HCT116 (cell line): ENCODE measurements around the gene PRKCH. TPM values are rescaled to one million over a fixed set of nuclear protein-coding genes. Genes with fewer than 3 reads are reported as not detected.
A peak's percentile ranks its signal among the peaks of the same experiment; 100 is the strongest.

ENCODE experiments used
- ATAC-seq: fragments of 200-7000 bp; cut with Tn5 transposase; 2 replicates; pipeline ENCODE4 v1.9.1; 2020; ENCODE audit warnings: mild to moderate bottlenecking, moderate library complexity
- BruUV-seq: library from RNA; stranded (reverse); fragments of 400-500 nt; replicated peaks from 2 replicates; lab custom pipeline; 2021; lab: Mats Ljungman, UMichigan
- CTCF ChIA-PET: fragments of 300-600 bp; sonication (Branson Sonifier 250); formaldehyde crosslinking; loops from one replicate; lab custom pipeline; 2021; ENCODE audit warnings: antibody characterized with exemption; lab: Charles Lee
- POLR2A ChIA-PET: fragments of 300-600, 350-600 bp; sonication (Branson Sonifier 250); formaldehyde crosslinking; loops from one replicate; lab custom pipeline; 2021; ENCODE audit warnings: antibody characterized with exemption; lab: Charles Lee
- RAD21 ChIA-PET, 2 experiments: fragments of 300-600 bp; sonication (Branson Sonifier 250); formaldehyde crosslinking; loops; one replicate each; lab custom pipeline; 2023; ENCODE audit warnings: low total read pairs in 2 of 2; ENCODE audit not compliant: uncharacterized antibody in 2 of 2, unreplicated experiment in 2 of 2, low non-redundant PET in 1 of 2; lab: Charles Lee
- DNase-seq: peaks from one replicate; pipeline ENCODE4 v3.0.0-alpha.2; 2010; ENCODE audit warnings: low read depth, low spot score
- H2AFZ ChIP-seq: fragments of 200-600 bp; shearing (Covaris generic), sonication (generic); 2 replicates; pipeline ENCODE4 v1.6.1; 2017; ENCODE audit warnings: low read depth, mixed run types, mixed read lengths, antibody characterized with exemption, low read length; ENCODE audit not compliant: poor library complexity, severe bottlenecking
- H3K27ac ChIP-seq: 2 replicates; pipeline ENCODE4 v1.5.1; 2012; ENCODE audit warnings: low read depth, low read length
- H3K27me3 ChIP-seq: fragments of 200-600 bp; sonication (generic); 2 replicates; pipeline ENCODE4 v1.6.1; 2016; ENCODE audit warnings: mixed run types, low read length, mixed read lengths; ENCODE audit not compliant: insufficient read depth
- H3K36me3 ChIP-seq, 2 experiments: fragments of 200-500 bp in 1 of 2; fragments of 200-600 bp in 1 of 2; sonication (Bioruptor generic) in 1 of 2; sonication (generic) in 1 of 2; 2 replicates each; pipeline versions ENCODE4 v1.5.1 to v1.6.1; 2014 to 2016; ENCODE audit warnings: low read length in 2 of 2, inconsistent platforms in 1 of 2, mixed read lengths in 1 of 2, mixed run types in 1 of 2; ENCODE audit not compliant: insufficient read depth in 2 of 2, control insufficient read depth in 1 of 2
- H3K4me1 ChIP-seq, 2 experiments: fragments of 200-600 bp in 1 of 2; sonication (generic) in 1 of 2; 2 replicates each; pipeline versions ENCODE4 v1.5.1 to v1.6.1; 2012 to 2017; ENCODE audit warnings: low read length in 2 of 2, inconsistent platforms in 1 of 2, mild to moderate bottlenecking in 1 of 2, mixed read lengths in 1 of 2, mixed run types in 1 of 2, moderate library complexity in 1 of 2; ENCODE audit not compliant: insufficient read depth in 2 of 2, control insufficient read depth in 1 of 2
- H3K4me2 ChIP-seq: fragments of 200-600 bp; sonication (generic); 2 replicates; pipeline ENCODE4 v1.6.1; 2017; ENCODE audit warnings: mixed run types, low read length, mixed read lengths
- H3K4me3 ChIP-seq, 2 experiments: fragments of 200-600 bp in 1 of 2; sonication (generic) in 1 of 2; replicated peaks in 1 of 2; 2 replicates each; pipeline ENCODE4 v1.5.1; 2011 to 2016; ENCODE audit warnings: low read length in 2 of 2, control low read depth in 1 of 2, low read depth in 1 of 2, mild to moderate bottlenecking in 1 of 2, mixed read lengths in 1 of 2, mixed run types in 1 of 2
- H3K79me2 ChIP-seq: fragments of 200-600 bp; sonication (generic); 2 replicates; pipeline ENCODE4 v1.6.1; 2017; ENCODE audit warnings: mild to moderate bottlenecking, mixed run types, low read length, moderate library complexity, mixed read lengths; ENCODE audit not compliant: insufficient read depth
- H3K9ac ChIP-seq: fragments of 200-600 bp; sonication (generic); 2 replicates; pipeline ENCODE4 v1.6.1; 2016; ENCODE audit warnings: low read length, mixed read lengths
- H3K9me2 ChIP-seq: fragments of 200-600 bp; sonication (generic), shearing (Covaris generic); 2 replicates; pipeline ENCODE4 v1.6.1; 2017; ENCODE audit warnings: mixed run types, mild to moderate bottlenecking, moderate library complexity; ENCODE audit not compliant: insufficient read depth
- H3K9me3 ChIP-seq, 2 experiments: fragments of 200-500 bp in 1 of 2; fragments of 200-600 bp in 1 of 2; sonication (Bioruptor generic) in 1 of 2; sonication (generic) in 1 of 2; 2 replicates each; pipeline ENCODE4 v1.6.1; 2014 to 2017; ENCODE audit warnings: low read length in 2 of 2, mixed read lengths in 2 of 2, inconsistent platforms in 1 of 2, low read depth in 1 of 2, mild to moderate bottlenecking in 1 of 2, mixed run types in 1 of 2, moderate library complexity in 1 of 2; ENCODE audit not compliant: control insufficient read depth in 1 of 2, insufficient read depth in 1 of 2
- H4K20me1 ChIP-seq: fragments of 200-600 bp; sonication (generic), shearing (Covaris generic); 2 replicates; pipeline ENCODE4 v1.6.1; 2017; ENCODE audit warnings: mixed run types, mild to moderate bottlenecking, moderate library complexity; ENCODE audit not compliant: insufficient read depth
- EZH2 ChIP-seq: fragments of 200-600 bp; sonication (generic); IDR thresholded peaks from 2 replicates; pipeline ENCODE4 v1.6.1; 2017; ENCODE audit warnings: antibody characterized with exemption, mixed run types
- TCF7L2 ChIP-seq: IDR thresholded peaks from 2 replicates; pipeline ENCODE4 v1.7.0; 2011; ENCODE audit warnings: borderline replicate concordance, inconsistent platforms; ENCODE audit not compliant: insufficient read depth, insufficient read length; ENCODE audit errors: extremely low read depth
- YY1 ChIP-seq: IDR thresholded peaks from 2 replicates; pipeline ENCODE4 v1.6.1; 2011; ENCODE audit warnings: low read length, low read depth, moderate library complexity, mild to moderate bottlenecking; ENCODE audit not compliant: insufficient replicate concordance; ENCODE audit errors: extremely low read depth
- intact Hi-C: fragments of 100-400 bp; cut with micrococcal nuclease; formaldehyde crosslinking; loops from 2 replicates; pipeline ENCODE4 v1.10.0; 2022
- total RNA-seq: library from RNA; stranded (reverse); gene quantifications from one replicate; pipeline ENCODE4 v1.2.1, GENCODE V29; 2021; ENCODE audit not compliant: unreplicated experiment
- TF ChIP-seq, protein P1 (sequence below): IDR thresholded peaks from 2 replicates; pipeline ENCODE4 v1.6.1; 2012

The PRKCH gene
- total RNA-seq, 1 experiment from 2014 or later: 16.6 TPM

DNA sequence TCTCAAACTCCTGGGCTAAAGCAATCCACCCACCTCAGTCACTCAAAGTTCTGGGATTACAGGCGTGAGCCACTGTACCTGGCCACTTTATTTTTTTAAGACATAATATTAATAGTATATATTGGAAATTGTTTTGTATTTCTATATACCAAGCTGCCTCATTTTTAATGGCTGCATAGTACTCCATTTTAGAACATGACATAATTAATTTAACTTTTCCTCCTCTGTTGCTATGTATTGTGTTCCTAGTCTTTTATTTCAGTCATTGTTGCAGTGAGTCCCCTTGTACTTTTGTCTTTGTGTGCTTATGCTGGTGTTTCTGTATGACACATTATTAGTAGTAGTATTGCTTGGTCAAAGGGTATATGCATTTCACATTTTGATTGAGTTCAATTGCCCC, 138.7 kb downstream of the PRKCH start:
- no TSS peak for BruUV-seq

DNA sequence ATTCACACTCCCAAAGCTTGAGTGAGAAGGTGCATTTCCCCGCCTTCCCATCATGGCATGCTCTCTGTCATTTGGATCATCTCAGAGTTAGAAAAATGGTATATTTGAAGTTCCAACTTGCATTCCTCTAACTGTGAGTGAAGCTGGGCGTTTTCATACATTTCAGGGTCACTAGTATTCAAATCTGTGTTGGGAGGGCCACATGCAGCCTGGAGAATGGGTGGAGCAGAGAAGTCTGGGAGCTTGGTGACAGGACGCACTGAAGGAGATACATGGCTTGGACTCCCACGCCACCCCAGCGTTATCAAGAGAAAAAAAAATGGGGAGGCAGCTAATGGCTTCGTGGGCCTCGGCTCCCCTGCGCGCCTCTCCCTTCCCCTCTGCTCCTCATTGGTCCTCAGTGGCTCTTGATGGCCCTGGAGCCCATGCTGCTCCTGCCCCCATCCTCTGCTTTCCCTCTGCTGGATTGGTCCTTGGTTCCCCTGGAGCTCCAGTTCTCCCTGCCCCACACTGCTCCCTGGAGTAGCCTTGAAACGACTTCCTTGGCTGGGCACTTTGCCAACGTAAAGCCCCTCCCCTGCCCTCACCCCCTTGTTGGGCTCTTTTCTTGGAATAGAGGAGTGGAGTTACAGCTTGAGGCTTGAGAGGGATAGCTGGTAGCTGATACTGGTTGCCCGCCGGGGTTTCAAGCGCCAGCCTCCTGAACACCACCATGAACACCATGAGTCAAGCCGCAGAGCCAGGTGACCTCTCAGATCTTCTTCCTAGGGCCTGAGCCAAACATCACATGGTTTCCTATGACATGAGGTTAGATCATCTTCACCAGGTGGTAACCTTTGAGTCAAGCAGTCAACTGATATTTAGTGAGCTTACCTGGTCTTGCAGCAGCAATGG, 139.6 kb downstream of the PRKCH start:
- H3K4me1 ChIP-seq: peaks cover 0 to 7% of the 10 kb centered on the region in 2 experiments; a peak in 2 of 4 replicates
- H3K9me2 ChIP-seq: no peaks in the 10 kb centered on the region
- TF ChIP-seq, protein P1, sequence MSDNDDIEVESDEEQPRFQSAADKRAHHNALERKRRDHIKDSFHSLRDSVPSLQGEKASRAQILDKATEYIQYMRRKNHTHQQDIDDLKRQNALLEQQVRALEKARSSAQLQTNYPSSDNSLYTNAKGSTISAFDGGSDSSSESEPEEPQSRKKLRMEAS: peak; percentile 43; the same call in 1 of the 2 replicates
- no peak for TF ChIP-seq YY1
- no peak overlapping the region for H3K27ac ChIP-seq
- peak; percentile 39 for ATAC-seq
- no TSS peak for BruUV-seq
- peak overlapping the region; percentile 24 for H3K4me2 ChIP-seq
- no peaks in the 10 kb centered on the region for H3K79me2 ChIP-seq
- H3K4me3 ChIP-seq: no peak overlapping the region
- H4K20me1 ChIP-seq: 0 out of 2 replicates have a peak, but pooled peaks cover 3% of the 10 kb centered on the region
- CTCF ChIA-PET: interaction anchor here (1.1 to 2.4 kb wide), 4 partner anchors 139 to 666 kb away, joined by 3 to 12 read pairs (median 5); partner anchors contain the start of gene PRKCH
- RAD21 ChIA-PET: interaction anchor here in 1 of 2 experiments (1.0 kb wide), 1 partner anchor 377 kb away, joined by 6 read pairs; no protein-coding TSS in a partner anchor
- peaks cover 0 to 9% of the 10 kb centered on the region in 2 experiments; a peak in 2 of 4 replicates for H3K36me3 ChIP-seq
- no peaks in the 10 kb centered on the region for H3K9me3 ChIP-seq
- no peak overlapping the region for H3K9ac ChIP-seq
- POLR2A ChIA-PET: interaction anchor here (1.1 kb wide), 1 partner anchor 235 kb away, joined by 4 read pairs; the partner anchor contains the start of gene HIF1A
- intact Hi-C loops: loop anchor here (1.0 kb wide), 3 partner anchors 269 to 666 kb away; no protein-coding TSS in a partner anchor
- H2AFZ ChIP-seq: no peak overlapping the region
- DNase-seq: no peak
- no peaks in the 10 kb centered on the region for H3K27me3 ChIP-seq

More for the DNA sequence above, 138.7 kb downstream of the PRKCH start:
- Histone ChIP-seq H3K9ac (no peak overlapping the region), H3K27me3 (no peaks in the 10 kb centered on the region), H3K9me3 (no peaks in the 10 kb centered on the region), H3K9me2 (no peaks in the 10 kb centered on the region), H3K4me1 (peaks cover 0 to 7% of the 10 kb centered on the region in 2 experiments; a peak in 2 of 4 replicates), H4K20me1 (0 out of 2 replicates have a peak, but pooled peaks cover 3% of the 10 kb centered on the region), H3K36me3 (peaks cover 0 to 9% of the 10 kb centered on the region in 2 experiments; a peak in 2 of 4 replicates), H2AFZ (no peak overlapping the region), H3K4me3 (no peak overlapping the region), H3K79me2 (no peaks in the 10 kb centered on the region), H3K4me2 (no peak overlapping the region), H3K27ac (no peak overlapping the region)
- no peak for DNase-seq
- POLR2A ChIA-PET: no interaction called here
- no peak for ATAC-seq
- CTCF ChIA-PET: interaction anchor here (1.2 to 2.4 kb wide), 3 partner anchors 138 to 378 kb away, joined by 3 to 12 read pairs (median 6); partner anchors contain the start of gene PRKCH
- RAD21 ChIA-PET: interaction anchor here in 1 of 2 experiments (1.0 kb wide), 1 partner anchor 378 kb away, joined by 6 read pairs; no protein-coding TSS in a partner anchor
- TF ChIP-seq EZH2 (no peak), TCF7L2 (no peak)
- intact Hi-C loops: no loop called here
